SHP77 (cell line): Measurements from ENCODE around the gene BANP.
"Not testable (repeated sequence)": the region's sequence is repeated elsewhere in the genome, so short reads cannot be mapped to it uniquely, and the experiment has no call there.

Experiments
- DNase-seq, 2 experiments: peaks; one replicate each; lab custom pipeline; 2025; lab: John Stamatoyannopoulos, UW

Gene BANP, protein sequence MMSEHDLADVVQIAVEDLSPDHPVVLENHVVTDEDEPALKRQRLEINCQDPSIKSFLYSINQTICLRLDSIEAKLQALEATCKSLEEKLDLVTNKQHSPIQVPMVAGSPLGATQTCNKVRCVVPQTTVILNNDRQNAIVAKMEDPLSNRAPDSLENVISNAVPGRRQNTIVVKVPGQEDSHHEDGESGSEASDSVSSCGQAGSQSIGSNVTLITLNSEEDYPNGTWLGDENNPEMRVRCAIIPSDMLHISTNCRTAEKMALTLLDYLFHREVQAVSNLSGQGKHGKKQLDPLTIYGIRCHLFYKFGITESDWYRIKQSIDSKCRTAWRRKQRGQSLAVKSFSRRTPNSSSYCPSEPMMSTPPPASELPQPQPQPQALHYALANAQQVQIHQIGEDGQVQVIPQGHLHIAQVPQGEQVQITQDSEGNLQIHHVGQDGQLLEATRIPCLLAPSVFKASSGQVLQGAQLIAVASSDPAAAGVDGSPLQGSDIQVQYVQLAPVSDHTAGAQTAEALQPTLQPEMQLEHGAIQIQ

DNA sequence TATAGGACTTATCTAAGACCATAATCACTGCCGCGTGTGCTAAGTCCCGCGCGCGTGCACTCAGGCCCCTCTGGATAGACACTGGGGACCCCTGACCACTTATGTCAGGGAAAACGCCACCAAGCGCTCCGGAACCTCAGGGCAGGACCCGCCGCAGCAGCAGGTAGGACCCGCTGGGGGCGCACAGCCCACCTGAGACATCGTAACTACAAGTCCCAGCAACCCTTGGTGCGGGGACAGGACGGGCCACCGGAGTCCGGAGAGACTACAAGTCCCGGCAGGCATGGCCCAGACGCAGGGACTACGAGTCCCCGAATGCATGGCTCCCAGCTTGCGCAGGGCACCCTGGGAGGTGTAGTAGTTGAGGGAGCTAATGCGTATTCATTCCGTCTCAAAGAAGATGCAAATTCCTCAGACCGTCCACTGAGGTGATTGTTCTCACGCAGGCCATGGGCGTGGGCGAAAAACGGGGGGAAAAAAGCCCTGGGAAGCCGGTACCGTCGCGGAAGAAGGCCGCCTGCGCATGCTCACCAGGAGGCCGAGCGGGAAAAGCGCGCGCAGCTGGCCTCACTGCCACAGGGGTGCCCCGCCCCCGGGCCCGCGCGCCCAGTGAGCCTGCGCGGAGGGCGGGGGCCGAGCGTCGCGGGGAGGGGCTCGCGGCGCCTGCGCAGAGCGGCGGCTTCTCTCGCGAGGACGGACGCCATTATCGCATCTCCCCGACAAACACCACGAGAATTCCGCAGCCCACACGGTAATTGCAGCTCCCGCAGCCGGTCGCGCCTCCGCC, at the start of gene BANP:
TSS of gene BANP (plus strand) at position 670 of the 787 bp plus-strand sequence. CDS start 23,682 bp downstream, outside the sequence.
- DNase-seq, result peak; percentile 100

DNA sequence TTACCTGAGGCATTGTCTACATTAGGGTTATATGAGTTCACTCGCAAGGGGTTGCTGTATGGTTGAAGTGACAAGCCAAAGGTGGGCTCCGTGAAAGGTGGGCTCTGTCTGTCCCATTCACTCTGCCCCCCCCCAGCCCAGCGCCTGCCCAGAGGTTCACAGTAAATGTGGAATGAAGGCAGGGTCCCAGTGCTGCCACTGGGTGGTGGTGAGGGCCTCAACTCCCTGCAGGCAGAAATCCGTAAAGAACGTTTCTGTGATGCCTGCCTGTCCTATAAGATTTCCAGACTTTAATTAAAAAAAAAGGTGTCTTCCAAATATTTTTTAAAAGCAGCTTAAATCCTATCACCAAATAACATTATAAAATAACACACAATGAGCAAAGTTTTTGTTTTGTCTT, 46.3 kb upstream of the BANP start:
- DNase-seq, result not testable (repeated sequence)

DNA sequence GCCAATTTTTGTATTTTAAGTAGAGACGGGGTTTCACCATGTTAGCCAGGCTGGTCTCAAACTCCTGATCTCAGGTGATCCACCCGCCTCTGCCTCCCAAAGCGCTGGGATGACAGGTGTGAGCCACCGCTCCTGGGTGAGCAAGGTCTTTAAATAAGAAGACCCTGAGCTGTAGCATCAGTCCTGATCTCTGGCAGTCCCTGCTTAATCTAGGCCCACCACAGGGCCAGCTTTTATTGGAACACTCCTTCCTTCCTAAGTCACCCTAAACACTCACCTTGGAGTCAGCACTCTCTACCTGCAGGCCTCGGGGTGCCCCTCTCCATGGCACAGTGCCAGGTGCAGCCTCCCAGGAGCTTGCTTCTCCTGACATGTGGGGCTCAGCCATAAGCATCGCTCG, 45.7 kb upstream of the BANP start:
- not testable (repeated sequence) for DNase-seq

DNA sequence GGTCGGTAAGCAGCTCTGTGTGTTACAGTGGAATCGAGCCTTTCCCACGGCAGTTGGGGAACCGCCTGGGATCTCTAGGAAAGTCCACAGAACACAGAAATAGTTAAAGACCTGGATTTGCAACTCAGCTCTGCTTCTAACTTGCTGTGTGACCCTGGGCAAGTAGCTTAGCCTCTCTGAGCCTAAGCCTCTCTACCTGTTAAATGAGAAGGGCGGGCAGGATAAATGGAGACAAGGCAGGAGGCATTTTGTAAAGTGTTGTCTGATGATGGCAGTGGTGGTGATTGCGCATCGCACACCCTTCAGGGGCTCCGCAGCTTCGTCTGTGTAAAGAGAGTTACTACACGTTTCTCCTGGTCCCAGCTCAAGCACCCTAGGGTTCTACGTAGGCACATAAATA, 43.1 kb upstream of the BANP start:
- not testable (repeated sequence) for DNase-seq

DNA sequence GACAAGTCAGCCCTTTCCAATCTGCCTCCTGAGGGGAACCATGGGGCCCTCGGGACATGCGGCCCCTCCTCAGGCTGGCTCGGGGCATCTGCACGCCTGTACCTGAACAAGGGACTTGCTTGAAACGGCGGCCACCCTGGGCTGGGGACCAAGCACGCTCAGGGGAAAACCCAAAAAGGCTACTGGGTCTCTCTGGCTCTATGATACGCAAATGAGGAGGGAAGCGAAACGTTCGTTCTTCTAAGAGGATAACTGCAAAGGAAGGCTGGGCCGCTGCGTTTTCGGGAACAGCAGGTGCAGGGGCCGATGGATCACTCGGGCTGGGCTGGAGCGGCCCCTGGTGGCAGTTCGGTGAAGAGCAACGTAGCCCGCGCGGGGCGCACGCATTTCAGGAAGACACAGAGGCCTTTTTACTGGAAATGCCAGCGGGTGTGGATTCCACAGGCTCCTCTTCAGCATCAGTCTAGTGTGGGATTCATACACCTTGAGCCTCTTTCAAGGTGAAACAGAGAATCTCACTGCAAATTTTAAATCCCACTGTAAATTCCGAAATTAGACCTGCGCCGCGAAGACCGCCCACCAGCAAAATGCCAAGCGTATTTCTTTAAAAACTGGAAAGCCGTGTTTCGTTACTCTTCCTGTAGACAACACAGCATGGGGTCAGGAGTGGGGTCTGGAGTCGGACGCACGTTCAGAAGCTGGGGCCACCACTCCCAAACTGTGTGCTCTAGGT, 41.9 kb upstream of the BANP start:
- DNase-seq, result peak; percentile 69 to 78

DNA sequence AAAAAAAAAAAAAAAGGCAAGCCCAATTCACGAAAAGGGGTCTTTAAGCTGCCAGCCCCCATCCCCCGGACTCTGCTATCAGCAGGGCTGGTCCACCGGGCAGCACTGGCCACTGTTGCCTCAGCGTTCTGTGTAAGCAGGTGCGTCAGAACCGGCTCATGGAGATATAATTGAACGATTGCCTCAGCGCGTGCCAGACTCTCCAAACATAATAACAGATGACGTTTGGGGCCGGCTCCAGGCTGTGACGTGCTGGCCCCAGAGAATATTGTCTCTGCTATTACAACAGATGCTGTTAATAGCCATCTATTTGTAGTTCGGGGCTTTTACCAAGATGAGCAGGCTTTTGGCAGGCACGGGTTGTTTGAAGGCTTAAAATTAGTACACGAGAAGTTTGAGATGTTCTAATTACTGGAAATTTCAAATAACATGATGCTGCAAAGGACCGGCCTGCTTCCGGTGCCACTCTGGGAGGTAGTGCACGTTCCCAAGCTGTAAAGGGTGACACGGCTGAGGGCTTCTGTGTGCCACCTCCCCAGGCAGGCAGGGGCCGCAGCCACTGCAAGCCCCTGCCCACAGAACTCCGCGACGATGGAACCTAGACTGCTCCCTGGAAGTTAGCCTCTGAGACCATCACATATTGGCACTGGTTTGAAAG, 40.0 kb upstream of the BANP start:
- DNase-seq, result peak; percentile 97 to 98

DNA sequence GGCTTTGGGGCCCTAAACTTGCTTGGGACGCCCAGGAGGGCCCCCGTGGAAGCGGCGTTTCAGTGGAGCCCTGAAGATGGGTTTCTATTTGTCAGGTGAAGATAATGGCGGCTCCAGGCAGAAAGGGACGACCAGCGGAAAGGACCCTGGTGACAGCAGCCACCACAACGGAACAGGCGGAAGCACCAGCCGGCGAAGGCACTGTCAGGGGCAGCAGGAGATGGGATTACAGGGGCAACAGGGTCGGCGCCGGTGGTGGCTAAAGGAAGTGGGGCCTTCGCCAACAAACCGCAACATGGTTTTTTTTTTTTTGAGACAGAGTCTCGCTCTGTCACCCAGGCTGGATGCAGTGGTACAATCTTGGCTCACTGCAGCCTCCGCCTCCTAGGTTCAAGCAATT, 38.5 kb upstream of the BANP start:
- DNase-seq, result not testable (repeated sequence)

DNA sequence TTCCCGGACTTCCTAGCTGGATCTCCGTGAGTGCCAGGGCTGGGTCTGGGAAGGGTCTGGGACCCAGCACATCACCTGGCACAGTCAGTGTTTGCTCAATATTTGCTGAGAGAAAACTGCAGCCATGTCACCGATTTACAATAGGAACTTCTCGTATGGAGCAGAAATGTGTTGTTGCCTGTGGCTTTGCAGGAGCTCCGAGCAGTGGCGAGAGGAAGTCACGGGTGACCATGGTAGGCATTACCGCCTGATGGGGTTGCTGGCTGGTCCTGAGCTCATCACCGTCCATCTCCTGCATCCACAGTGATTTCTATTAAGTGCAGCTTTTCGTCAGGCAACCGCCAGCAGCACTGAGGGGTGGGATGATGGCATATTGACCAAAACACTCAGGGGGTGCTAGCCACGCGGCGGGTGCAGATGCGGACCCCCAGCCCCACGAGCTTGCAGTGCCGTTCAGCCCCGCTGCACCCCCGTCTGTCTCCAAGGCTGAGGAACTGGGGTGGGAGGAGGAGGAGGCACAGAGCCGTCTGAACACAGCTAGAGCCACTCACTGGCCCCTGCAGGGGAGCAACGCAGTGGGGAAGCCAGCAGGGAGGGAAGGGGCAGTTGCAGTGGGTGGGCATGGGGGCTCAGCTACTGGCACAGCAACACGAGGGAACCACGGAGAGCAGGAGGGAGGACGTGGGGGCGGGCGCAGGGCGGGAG, 37.1 kb upstream of the BANP start:
- DNase-seq, result not testable (repeated sequence)

DNA sequence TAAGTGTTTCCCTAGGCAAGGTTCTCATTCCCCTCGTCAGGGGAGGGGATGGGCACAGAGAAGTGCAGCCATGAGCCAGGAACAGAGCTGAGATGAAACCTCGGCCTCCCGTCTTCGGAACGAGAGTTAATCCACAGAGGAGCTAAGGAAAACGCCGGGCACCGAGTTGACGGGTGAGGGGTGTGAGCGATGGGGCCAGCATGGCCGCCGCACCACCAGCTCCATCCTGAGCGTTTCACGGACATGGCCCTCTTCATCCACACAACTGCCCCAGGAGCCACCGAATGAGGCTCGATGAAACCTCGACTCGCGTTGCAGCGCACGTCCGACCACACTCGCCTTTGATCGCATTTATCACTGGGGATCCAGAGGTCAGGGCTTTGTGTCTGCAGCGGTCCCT, 36.4 kb upstream of the BANP start:
- no peak for DNase-seq

DNA sequence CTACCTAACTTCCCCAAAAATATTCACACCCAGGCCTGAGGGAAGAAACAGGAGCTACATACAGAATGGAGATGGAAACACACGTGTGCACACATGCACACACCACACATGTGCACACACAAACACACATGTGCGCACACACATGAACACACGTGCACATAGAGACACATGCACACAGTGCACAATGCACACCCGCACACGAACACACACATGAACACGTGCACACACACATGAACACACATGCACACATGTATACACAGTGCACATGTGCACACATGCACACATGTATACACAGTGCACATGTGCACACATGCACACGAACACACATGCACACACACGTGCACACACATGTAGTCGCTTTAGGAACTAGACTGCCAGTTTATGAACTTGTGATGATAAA, 33.7 kb upstream of the BANP start:
- DNase-seq, result no peak

DNA sequence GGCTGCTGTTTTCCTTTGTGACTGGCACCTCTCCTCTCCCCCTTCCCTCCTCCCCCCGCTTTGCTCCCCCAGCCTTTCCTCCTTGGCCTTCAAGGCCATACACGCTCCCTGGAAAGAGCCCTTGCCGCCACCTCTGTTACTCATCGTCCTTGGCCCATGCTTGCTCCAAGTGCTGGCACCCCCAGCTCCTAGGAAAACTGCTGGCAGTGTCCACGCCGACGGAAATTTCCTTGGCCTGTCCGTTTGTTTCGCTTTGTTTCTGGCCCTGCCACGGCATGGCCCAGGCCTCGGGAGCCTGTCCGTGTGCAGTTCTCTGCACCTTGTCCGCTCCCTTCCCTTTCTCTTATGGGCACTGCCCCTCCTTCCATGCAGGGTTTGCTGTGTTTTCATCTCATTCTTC, 32.9 kb upstream of the BANP start:
- DNase-seq, result no peak

DNA sequence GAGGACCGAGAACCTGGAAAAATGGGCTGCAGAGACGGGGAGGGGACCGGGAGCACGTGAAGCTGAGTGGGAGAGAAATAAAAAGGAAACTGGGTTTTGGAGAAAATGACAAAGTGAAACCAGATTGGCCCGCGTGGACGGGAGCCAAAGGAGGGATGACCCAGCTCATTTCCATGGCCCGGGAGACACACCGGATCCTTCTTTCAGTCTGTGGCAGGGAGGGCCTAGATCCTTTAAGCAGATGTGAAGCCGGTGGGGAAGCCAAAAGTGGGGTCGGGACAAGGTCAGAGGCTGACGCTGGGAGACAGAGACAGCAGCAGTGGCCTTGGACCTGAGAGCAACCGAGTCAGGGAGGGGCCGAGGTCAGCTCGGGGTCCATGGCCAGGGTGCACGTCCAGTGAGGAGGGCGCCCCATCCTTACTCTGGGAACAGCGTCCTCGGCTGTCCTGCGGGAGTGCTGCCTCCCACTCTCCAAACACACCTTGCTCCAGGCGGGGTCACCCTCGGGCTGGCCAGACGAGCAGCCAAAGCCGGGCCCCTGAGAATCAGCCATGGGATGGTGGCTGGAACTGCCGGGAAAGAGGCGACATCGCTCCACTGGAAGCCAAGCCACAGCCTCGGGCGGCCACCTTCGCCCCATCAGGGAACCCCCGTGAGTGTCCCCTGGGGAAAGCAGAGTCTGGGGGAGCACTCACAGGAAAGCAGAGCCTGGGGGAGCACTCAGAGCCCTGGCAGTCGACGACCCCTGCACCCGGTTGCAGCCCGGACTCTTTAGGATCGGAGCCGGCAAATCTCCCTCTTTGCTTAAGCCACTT, 32.2 kb upstream of the BANP start:
- no peak for DNase-seq

DNA sequence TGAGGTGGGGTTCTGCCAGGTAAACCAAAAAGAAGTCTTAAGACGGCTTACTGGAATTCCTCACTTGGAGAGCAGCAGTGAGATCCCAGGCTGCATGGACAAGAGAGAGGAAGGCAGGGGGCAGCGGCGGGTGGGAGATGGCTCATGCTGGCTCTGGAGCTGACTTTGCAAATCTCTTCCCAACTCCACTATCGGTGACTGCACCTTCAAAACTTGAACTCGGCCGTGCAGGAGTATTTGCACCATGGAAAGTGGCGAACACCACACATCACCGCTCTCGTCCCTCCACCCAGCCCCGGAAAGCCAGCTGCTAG, 31.6 kb upstream of the BANP start:
- DNase-seq, result no peak

DNA sequence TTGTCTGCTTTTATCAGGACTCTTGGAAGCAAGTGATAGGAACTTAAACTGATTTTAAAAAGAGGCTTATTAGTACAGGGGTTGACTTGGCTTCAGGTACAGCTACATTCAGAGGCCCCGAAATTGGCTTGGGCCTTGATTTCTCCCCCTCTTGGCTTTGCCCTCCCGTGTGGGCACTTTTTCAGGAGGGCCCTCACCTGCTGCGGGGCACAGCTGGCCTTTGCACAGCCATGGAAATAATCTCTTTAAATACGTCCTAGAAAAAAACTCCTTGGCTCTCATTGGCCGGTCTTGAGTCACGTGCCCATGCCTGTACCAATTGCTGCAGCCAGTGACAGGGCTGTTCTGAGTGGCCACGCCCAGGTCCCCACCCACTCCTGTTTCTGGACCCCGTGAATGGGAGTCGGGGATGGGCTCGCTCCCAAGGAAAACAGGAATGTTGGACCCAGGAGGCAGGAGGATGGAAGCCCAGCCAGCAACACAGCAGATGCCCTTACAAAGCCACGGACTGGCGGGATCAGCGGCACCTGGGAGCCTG, 29.9 kb upstream of the BANP start:
- DNase-seq, result peak; percentile 95 to 96

DNA sequence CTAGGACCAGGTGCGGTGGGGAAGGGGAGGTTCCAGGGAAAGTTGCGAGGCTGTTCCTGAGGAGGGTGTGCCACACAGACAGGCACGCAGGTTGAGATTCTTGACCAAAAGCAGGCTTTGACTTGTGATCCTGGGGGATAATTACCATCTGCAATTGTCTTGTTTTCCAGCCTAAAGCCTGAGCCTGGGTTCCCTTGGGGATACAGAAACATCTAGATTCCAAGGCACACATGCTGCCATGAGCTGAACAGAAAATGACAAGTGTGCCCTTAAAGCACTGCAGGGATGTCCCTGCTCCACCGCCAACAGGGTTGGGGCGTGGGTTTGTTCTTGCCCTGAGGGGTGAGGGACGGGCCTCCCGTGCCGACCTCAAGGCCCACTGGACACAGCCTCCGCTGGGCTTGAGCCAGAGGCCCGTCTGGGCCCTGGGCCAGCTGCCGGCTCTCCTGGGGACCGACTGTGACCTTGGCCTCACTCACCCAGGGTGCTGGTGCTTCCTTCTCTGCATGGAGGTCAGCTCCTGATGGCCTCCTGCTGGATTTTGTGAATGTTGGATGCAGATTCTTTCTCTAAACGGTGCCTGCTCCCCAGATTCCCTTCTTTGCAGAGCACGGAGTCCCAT, 28.9 kb upstream of the BANP start:
- no peak for DNase-seq

DNA sequence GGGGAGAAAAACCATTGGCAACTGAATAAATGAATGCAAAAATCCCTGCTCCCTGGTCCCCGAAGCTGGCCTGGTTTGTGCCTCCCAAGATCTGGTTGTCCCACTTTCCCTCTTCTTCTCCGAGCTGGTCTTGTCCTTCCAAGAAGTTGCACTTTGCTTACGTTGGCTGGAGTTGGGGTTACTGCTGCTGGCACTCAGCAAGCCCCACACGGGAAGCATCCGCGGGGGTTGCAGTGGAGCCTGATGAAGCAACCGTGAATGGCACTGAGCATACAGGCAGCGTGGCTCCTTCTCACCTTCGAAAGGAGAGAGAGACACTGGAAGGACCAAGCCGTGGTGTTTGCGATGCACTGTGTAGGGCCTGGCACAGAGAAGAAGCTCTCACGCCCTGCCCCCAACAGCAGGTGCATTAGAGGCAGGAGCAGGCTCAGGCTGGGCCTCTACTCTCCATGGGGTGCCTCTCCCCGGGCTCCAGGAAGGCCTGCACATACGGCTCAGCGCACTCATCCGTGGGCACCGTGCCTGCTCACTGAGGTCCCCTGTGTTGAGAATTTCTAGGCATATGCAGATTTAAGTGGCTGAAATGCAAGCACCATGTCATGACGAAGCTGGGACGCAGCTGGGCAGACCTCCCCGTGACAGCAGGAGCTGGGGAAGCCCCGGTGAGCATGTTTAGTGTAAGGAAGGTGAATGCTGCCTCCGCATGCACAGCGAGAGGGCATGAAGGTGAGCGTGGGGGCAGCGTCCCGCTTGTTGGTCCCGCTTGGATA, 27.0 kb upstream of the BANP start:
- peak; percentile 86 to 89 for DNase-seq

DNA sequence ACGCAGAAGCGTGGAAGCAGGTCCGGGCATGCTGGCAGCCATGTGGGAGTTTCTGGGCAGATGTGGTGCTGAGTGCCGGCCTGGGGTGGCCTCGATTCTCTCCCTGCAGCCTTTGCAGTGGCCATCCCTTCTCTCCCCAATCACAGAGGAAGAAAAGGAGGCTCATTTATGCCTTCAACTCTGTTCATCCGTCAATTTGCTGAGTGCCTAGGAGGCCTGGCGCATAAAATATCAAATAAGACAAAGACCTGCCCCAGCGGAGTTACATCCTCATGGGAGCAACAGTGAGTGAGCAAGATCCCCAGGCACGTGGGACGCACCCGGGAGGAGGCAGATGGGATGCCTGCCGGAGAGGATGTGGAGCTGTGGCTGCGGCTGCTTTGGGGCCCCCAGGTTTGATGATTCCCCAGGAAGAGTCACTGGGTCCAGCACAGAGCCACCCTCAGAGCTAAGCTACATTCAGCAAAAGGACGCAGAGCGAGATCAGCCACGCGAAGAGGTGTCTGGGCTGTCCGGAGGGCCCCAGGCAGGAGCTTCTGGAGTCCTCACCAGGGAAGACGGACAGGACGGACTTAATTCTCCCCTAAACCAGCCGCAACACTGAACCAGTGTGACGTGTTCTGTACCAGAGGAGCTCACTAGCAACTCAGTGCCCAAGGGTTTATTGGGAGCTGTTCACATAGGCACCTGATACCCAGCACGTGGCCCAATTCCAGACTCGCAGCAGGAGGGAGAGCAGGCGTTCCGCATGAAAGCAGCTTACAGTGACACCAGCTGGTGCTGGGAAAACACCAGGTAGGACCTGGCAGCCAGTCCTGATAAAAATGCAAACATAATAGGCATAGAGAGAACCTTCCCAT, 26.2 kb upstream of the BANP start:
- peak; percentile 92 to 95 for DNase-seq
